Smooth muscle cell (in vitro differentiated cells): ENCODE results near the gene KLF6. TPM values are rescaled to one million over a fixed set of nuclear protein-coding genes. Genes with fewer than 3 reads are reported as not detected.

Experiments
- DNase-seq: peaks from one replicate; lab custom pipeline; 2025; ENCODE audit not compliant: unreplicated experiment; lab: John Stamatoyannopoulos, UW
- H2AFZ ChIP-seq: fragments of 200-600 bp; sonication (generic); 2 replicates; pipeline ENCODE4 v1.6.0; 2016; ENCODE audit warnings: antibody characterized with exemption, low read depth, mild to moderate bottlenecking
- H3F3A ChIP-seq: fragments of 200-600 bp; sonication (generic); 2 replicates; pipeline ENCODE4 v1.6.0; 2017; ENCODE audit warnings: antibody characterized with exemption, low read depth
- H3K27ac ChIP-seq: fragments of 200-600 bp; sonication (generic); 2 replicates; pipeline ENCODE4 v1.5.1; 2016; ENCODE audit warnings: low read depth, mild to moderate bottlenecking
- H3K27me3 ChIP-seq: fragments of 200-600 bp; sonication (generic); 2 replicates; pipeline ENCODE4 v1.6.1; 2016; ENCODE audit warnings: low read depth, mild to moderate bottlenecking
- H3K36me3 ChIP-seq: fragments of 200-600 bp; sonication (generic); 2 replicates; pipeline ENCODE4 v1.5.1; 2016; ENCODE audit warnings: low read depth
- H3K4me1 ChIP-seq: fragments of 200-600 bp; sonication (generic); 2 replicates; pipeline ENCODE4 v1.5.1; 2016; ENCODE audit warnings: low read depth
- H3K4me2 ChIP-seq: fragments of 200-600 bp; sonication (generic); 2 replicates; pipeline ENCODE4 v1.6.0; 2016; ENCODE audit warnings: mild to moderate bottlenecking
- H3K4me3 ChIP-seq: fragments of 200-600 bp; sonication (generic); 2 replicates; pipeline ENCODE4 v1.5.1; 2016; ENCODE audit warnings: mild to moderate bottlenecking
- H3K79me2 ChIP-seq: fragments of 200-600 bp; sonication (generic); 2 replicates; pipeline ENCODE4 v1.6.0; 2016; ENCODE audit warnings: low read depth, mild to moderate bottlenecking
- H3K9ac ChIP-seq: fragments of 200-600 bp; sonication (generic); 2 replicates; pipeline ENCODE4 v1.6.0; 2016; ENCODE audit warnings: low read depth
- H3K9me3 ChIP-seq: fragments of 200-600 bp; sonication (generic); replicated peaks from 2 replicates; pipeline ENCODE4 v1.5.1; 2016; ENCODE audit warnings: low read depth
- H4K20me1 ChIP-seq: fragments of 200-600 bp; sonication (generic); 2 replicates; pipeline ENCODE4 v1.6.0; 2016; ENCODE audit warnings: low read depth
- WGBS: methylation state at CpG from one replicate; pipeline ENCODE4 v1.1.7; 2016; ENCODE audit warnings: low lambda C conversion rate; 5-methylcytosine and 5-hydroxymethylcytosine counted together
- polyA plus RNA-seq: library from polyadenylated mRNA; unstranded; fragments of >200 nt; fragmentation: Nextera tagmentation; extraction: Ambion mirVana; gene quantifications from 2 replicates; pipeline ENCODE4 v1.2.1, GENCODE V29; 2016
- total RNA-seq: library from RNA; depleted of rRNA; stranded (reverse); fragments of >200 nt; gene quantifications from 2 replicates; pipeline ENCODE4 v1.2.3, GENCODE V29; 2014
- TF ChIP-seq, protein P1 (sequence below): fragments of 200-600 bp; sonication (generic); IDR thresholded peaks from 2 replicates; pipeline ENCODE4 v1.5.1; 2017; ENCODE audit warnings: borderline replicate concordance, mild to moderate bottlenecking, antibody characterized with exemption; ENCODE audit not compliant: insufficient read depth, poor library complexity, severe bottlenecking

The KLF6 gene
- total and polyA plus RNA-seq, 2 experiments from 2014 or later = 198 to 519 TPM

DNA sequence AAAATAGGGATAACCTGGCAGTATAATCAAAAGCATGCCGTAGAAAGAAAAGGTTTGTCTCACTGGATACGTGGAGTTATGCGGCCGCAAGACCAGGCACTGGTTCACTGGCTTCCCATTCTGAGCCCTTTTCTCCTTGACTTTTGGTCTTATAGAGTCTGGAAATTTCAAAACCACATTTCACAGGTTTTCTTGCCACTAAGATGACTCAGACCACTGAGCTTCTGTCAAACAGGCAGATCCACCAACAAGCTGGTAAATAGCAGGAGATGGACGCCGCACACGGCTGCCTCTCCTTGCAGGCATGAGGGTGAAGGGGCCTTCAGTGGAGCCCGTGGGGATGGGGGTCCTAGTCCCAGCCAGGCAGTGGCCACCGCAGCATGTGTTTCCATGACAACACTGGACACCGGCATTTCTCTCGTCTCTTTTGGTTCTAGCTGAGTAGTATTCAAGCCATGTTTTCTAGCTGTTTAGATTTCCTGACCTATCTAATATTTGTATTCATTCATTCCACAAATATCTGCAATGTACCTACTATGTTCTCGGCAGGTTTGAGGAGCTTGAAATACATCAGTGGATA is 55.5 kb downstream of the KLF6 start:
- H4K20me1 ChIP-seq = no peaks in the 10 kb centered on the region
- H3K9me3 ChIP-seq = no peaks in the 10 kb centered on the region
- no peak overlapping the region for H3K9ac ChIP-seq
- H3K4me3 ChIP-seq = no peak overlapping the region
- no peak overlapping the region for H3K27ac ChIP-seq
- H3F3A ChIP-seq = no peaks in the 10 kb centered on the region
- no peaks in the 10 kb centered on the region for H3K79me2 ChIP-seq
- H3K36me3 ChIP-seq = no peaks in the 10 kb centered on the region
- TF ChIP-seq, protein P1, sequence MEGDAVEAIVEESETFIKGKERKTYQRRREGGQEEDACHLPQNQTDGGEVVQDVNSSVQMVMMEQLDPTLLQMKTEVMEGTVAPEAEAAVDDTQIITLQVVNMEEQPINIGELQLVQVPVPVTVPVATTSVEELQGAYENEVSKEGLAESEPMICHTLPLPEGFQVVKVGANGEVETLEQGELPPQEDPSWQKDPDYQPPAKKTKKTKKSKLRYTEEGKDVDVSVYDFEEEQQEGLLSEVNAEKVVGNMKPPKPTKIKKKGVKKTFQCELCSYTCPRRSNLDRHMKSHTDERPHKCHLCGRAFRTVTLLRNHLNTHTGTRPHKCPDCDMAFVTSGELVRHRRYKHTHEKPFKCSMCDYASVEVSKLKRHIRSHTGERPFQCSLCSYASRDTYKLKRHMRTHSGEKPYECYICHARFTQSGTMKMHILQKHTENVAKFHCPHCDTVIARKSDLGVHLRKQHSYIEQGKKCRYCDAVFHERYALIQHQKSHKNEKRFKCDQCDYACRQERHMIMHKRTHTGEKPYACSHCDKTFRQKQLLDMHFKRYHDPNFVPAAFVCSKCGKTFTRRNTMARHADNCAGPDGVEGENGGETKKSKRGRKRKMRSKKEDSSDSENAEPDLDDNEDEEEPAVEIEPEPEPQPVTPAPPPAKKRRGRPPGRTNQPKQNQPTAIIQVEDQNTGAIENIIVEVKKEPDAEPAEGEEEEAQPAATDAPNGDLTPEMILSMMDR = no peak
- no peak for DNase-seq
- H3K4me1 ChIP-seq = no peaks in the 10 kb centered on the region
- H2AFZ ChIP-seq = no peak overlapping the region
- no peaks in the 10 kb centered on the region for H3K27me3 ChIP-seq
- WGBS = 62% methylated on average over 12 of the region's 12 CpGs
- H3K4me2 ChIP-seq = no peak overlapping the region

DNA sequence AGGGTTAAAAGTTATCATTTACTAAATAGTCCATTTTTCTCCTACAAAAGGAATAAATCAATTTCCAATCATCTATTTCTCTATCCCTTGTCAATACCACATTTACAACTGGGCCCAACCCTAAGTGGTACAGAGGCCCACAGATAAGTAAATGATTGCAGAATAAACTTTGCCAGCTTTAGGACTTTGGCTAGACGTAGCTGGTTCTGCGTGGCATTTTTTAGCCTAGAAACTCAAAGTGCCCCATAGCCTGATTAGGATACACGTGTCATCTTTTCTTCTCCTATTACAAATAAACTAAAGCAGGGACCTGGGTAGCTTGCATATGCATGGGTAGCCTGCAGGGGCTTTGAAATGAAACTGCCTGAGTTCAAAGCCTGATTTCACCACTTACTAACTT is 56.4 kb downstream of the KLF6 start:
- no peak overlapping the region for H3K9ac ChIP-seq
- TF ChIP-seq, protein P1 = no peak
- no peaks in the 10 kb centered on the region for H3K4me1 ChIP-seq
- no peak overlapping the region for H3K4me3 ChIP-seq
- H3K27me3 ChIP-seq = no peaks in the 10 kb centered on the region
- H2AFZ ChIP-seq = no peak overlapping the region
- H3K4me2 ChIP-seq = no peak overlapping the region
- no peaks in the 10 kb centered on the region for H3K36me3 ChIP-seq
- no peak overlapping the region for H3K27ac ChIP-seq
- H3K79me2 ChIP-seq = no peaks in the 10 kb centered on the region
- no peaks in the 10 kb centered on the region for H3F3A ChIP-seq
- 80% methylated on average over 3 of the region's 3 CpGs for WGBS
- no peaks in the 10 kb centered on the region for H3K9me3 ChIP-seq
- H4K20me1 ChIP-seq = no peaks in the 10 kb centered on the region
- DNase-seq = no peak

DNA sequence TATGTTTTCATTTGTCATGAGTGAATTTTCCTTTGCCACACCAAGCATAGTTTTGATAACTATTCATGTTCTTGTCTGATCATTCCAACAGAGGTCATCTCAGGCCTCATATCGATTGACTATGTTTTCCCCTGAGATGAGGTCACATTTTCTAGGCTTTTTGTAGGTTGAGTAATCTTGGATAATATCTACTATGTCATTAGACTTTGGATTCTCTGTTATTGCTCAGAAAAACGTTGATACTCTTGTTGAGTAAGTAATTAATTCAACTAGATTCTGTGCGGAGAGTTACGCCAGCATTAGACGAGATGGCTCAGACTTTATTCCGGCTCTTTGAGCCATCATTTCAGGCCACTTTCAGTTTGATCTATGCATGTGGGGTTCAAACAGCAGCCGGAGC is 57.7 kb downstream of the KLF6 start:
- Histone ChIP-seq H3K9me3 (no peaks in the 10 kb centered on the region), H3K4me2 (no peak overlapping the region), H4K20me1 (no peaks in the 10 kb centered on the region), H3K27me3 (no peaks in the 10 kb centered on the region), H2AFZ (no peak overlapping the region), H3K27ac (no peak overlapping the region), H3K4me3 (no peak overlapping the region), H3K79me2 (no peaks in the 10 kb centered on the region), H3K9ac (no peak overlapping the region), H3K4me1 (no peaks in the 10 kb centered on the region), H3K36me3 (no peaks in the 10 kb centered on the region), H3F3A (no peaks in the 10 kb centered on the region)
- TF ChIP-seq, protein P1 = no peak
- DNase-seq = no peak
- WGBS = 90% methylated on average over 7 of the region's 7 CpGs
